CD4-positive, alpha-beta T cell treated with Interleukin-21 for 1 hour (primary cell): Measurements from ENCODE around the gene DCC.
A peak's percentile ranks its signal among the peaks of the same experiment; 100 is the strongest.

ENCODE experiments used
- DNase-seq: peaks from one replicate; pipeline ENCODE4 v3.0.0-alpha.2; 2020

The DCC gene

DNA sequence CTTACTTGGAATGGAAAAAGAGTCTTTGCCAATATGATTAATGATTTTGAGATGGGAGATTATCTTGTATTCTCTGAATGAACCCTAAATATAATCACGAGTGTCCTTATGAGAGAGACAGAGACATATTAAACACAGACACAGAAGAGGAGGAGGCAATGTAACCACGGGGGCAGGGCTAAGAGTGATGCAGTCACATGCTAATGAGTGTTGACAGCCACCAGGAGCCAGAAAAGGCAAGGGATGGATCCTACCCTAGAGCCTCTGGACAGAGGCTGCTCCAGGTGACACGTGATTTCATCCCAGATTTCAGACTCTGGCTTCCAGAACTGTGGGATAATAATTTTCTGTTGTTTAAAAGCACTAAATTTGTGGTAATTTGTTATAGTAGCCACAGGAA lies 1204.9 kb downstream of the DCC start:
- no peak for DNase-seq

DNA sequence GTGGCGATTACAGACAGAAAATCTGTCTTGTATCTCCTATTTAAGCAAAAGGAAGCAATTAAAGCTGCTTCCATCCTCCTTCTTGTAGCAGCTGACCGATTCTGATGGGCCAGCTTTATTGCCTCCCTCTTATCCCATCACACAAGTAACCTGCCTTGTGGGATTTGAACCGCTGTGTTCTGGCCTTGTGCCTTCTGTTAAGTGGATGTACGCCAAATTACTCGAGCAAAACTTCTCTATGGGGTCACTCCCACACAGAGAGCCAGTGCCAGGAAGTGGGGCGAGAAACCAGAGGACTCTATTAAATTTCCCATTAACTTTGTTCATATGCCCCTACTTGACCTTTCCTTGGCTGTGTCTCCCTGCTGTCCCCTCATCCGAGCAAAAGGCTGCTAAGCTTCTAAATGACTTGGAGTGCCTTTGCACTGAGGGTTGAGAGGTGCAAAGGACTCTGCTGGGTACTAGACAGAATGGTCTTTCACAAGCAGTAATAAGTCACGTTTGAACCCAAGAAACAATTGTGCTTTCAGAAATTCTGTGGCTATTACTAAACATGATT lies 1212.0 kb downstream of the DCC start:
- no peak for DNase-seq

DNA sequence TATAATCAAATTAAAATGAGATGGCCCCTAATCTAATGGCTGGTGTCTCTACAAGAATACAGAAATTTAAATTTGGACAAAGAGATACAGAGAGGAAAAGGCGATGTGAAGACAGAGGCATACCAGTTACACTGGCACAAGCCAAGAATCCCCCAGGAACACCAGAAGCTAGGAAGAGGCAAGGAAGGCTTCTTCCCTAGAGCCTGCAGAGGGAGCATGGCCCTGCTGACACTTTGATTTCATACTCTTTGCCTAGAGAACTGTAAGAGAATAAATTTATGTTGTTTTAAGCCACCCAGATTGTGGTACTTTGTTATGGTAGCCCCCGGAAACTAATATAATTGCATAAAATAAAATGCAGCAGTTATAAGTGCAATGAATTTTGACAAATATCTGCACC lies 1213.0 kb downstream of the DCC start:
- DNase-seq, result no peak

- no peak for DNase-seq
Observed at GRCh38 chr18:53556450-53556849, 1216.5 kb downstream of the DCC start.

DNA sequence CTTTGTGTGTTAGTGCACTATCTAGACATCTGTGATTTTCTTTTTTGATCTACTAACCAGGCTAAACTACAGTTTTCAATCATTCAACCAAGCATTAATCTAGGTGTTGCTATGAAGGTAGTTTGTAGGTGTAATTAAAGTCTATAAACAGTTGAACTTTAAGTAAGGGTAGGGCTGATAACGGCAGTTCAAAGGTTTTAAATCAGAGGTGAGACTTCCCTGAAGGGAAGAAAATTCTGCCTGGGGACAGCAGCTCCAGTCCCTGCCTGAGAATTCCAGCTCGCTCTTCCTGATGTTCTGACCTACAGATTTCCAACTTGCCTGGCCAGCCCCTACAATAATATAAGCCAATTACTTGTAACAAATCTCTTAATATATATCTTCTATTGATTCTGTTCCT lies 1220.5 kb downstream of the DCC start:
- no peak for DNase-seq

GRCh38 chr18:53566626-53567025 lies 1226.6 kb downstream of the DCC start:
- no peak for DNase-seq

DNA sequence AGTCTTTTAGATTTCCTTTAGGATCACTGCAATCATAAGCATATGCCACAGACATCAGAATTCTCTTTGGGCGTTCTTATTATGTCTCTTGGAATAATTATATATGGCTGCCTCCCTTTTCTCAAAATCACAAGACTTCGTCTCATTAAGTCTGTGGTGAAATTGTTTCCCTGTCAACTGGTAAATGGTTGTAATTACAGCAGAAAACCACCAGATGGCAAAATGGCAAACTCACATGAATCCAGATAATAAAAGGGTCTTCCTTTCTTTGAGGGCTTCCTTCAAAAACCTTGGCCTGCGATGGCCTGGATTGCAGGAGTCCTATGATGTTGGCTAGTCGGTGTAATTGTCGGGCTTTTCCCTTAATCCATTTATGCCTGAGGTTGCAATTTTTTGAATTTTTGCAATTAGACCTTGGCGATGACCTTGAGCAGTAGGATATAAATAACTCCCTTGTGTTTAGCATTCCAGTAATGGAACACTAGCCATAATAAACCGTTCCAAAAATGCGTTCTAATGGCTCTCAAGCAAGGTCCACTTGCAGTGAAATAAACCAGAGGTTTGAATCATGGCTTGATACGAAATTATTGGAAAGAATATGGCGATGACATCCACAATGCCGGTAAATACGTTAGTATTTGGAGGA lies 1228.1 kb downstream of the DCC start:
- peak; percentile 15 for DNase-seq
